Right forelimb (tissue), 1 donor: Measurements from ENCODE around the gene LDHAL6B.

Experiments used
- DNase-seq: peaks from one replicate; pipeline ENCODE4 v3.0.0-alpha.2; 2018

The LDHAL6B gene

DNA sequence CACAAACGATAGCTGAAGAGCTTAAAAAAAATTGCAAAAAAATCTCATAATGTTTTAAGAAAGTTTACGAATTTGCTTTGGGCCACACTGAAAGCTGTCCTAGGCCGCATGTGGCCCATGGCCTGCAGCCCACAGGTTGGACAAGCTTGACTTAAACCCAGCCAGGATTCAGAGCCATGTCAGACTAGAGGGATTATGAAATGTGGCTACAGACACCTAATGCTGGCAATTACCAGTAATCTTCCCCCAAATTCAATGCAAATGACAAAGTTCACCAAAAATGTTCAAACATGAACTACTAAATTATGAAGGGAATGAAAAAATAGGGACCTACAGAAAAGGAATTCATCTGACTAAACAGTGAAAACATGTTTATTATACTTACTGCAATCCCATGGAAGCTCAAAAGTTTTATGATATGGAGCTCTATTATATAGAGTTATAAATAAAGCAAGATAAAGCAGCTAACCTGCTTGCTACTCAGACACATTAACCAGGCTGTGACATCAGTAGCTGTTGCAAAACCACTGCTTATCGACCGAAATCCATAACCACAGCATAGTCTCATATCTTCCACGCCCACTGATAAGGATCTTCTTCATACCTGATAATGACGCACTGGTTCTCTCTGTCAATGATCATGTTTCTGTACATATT is 49.2 kb downstream of the LDHAL6B start:
- DNase-seq, result no peak

DNA sequence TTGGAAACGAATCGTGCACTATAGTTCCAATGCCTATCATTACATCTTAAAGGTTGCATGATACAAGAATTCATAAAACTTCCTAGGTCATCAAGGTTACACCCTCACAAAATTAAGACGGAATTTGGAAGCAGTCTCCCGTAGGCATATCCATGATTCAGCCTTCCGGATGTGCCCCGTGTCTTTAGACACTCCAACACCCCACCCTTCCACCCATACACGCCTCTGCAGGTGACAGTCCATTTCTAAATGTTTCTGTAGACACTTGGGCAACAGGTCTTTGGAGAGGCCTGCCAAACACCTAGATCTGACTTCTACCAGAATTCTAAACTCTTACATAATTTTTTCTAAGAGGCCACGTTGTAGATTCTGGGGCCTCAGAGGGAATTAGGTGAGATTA is 49.8 kb downstream of the LDHAL6B start:
- DNase-seq, result no peak

DNA sequence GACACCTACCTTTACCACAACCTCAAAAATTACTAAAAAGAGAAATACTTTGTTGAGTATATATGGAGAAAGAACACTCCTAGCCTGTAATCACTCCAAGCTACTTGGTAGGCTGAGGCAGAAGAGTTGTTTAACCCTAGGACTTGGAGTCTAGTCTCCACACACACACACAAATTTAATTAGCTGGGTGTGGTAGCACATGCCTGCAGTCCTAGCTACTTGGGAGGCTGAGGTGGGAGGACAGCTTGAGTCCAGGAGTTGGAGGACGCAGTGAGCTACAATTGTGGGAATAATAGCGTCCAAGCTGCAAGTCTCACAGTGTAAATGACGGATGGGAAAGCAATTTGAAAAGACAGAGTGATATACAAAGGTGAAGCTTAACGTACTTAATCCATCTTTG is 50.5 kb downstream of the LDHAL6B start:
- DNase-seq, result no peak
